Measurements from ENCODE around the gene PLK2. TPM values are rescaled to one million over a fixed set of nuclear protein-coding genes. Genes with fewer than 3 reads are reported as not detected.

PLK2 gene
- polyA plus RNA-seq, 3 donors = 3.4 to 17.0 (median 4.5) TPM

DNA sequence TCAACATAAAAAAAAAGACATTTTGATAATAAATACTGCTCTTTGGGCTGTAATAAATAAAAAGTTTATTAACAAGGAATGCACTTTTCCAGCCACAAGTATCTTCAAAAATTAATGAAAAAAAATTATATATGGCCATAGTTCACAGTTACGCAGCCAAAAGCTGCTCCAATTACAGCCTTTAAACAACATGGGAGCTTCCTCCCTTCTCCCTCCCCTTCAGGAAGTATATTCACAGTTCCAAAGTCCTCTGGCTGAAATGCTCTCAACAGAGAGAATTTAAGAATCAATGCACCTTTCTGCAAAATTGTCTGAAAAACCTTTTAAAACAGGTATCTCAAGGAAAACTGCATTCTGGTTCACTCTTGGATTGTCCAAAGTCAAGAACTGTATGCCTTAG lies 5.9 kb downstream of the PLK2 start:
- H3K4me2 ChIP-seq (replicated peaks; ENCODE audit: extremely low read depth, low read length, poor library complexity, severe bottlenecking) = no peak overlapping the region
- H3K27ac ChIP-seq (ENCODE audit: low read depth in 1 of 2, low read length in 2 of 2) = no peak overlapping the region
- H3K9ac ChIP-seq (ENCODE audit: insufficient read depth, low read length, poor library complexity, severe bottlenecking) = no peak overlapping the region

DNA sequence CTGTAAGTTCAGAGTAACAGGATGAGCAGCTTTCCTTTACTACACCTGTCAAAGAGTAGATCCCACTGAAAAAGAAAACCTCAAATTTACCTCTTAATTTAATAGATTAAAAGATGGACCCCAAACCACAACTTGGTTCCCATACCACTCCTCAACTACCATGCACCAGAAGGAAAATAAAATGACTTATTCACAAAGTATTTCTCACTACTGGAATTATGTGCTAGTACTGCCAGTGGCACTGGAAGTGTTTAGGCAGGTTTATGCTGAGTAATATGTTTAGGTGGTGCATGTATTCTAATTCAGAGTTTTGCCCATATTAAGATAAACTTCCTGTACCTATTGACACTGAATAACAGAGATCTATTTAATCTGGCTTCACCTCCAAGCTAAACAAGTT lies 6.6 kb downstream of the PLK2 start:
- Histone ChIP-seq H3K79me2 (ENCODE audit: insufficient read depth, low read length) (no peaks in the 10 kb centered on the region), H3K27ac (ENCODE audit: low read depth in 1 of 2, low read length in 2 of 2) (no peak overlapping the region), H4K20me1 (ENCODE audit: insufficient read depth, low read length) (no peaks in the 10 kb centered on the region), H3K4me1 (ENCODE audit: control insufficient read depth in 1 of 2, insufficient read depth in 2 of 2, low read length in 2 of 2) (peaks cover 0 to 11% of the 10 kb centered on the region in 2 donors), H3K36me3 (replicated peaks in 1 of 2; ENCODE audit: control insufficient read depth in 1 of 2, insufficient read depth in 2 of 2, low read length in 2 of 2) (peaks cover 0 to 10% of the 10 kb centered on the region in 2 donors), H3K4me2 (replicated peaks; ENCODE audit: extremely low read depth, low read length, poor library complexity, severe bottlenecking) (no peak overlapping the region), H3K9ac (ENCODE audit: insufficient read depth, low read length, poor library complexity, severe bottlenecking) (no peak overlapping the region), H3K4me3 (replicated peaks in 1 of 3; ENCODE audit: low read depth in 2 of 3, low read length in 3 of 3) (no peak overlapping the region), H3K27me3 (ENCODE audit: control insufficient read depth in 2 of 2, insufficient read depth in 2 of 2, low read length in 2 of 2) (peaks cover 0 to 3% of the 10 kb centered on the region in 2 donors), H2AFZ (ENCODE audit: insufficient read depth, low read depth, low read length, poor library complexity, severe bottlenecking) (no peak overlapping the region), H3K9me3 (replicated peaks in 1 of 2; ENCODE audit: control insufficient read depth in 1 of 2, insufficient read depth in 1 of 2, low read length in 2 of 2) (no peaks in the 10 kb centered on the region)
- Mint-ChIP-seq H3K27me3 (ENCODE audit: low read depth in 3 of 3) (peaks cover 4 to 5% (median 4%) of the 10 kb centered on the region in 3 donors), H3K4me1 (peaks cover 9% of the 10 kb centered on the region), H3K27ac (no peak overlapping the region), H3K9me3 (no peaks in the 10 kb centered on the region), H3K4me3 (no peak overlapping the region), H3K36me3 (peaks cover 10 to 16% of the 10 kb centered on the region in 2 donors)
- intact Hi-C loops (cut with micrococcal nuclease) = no loop called here
- TF ChIP-seq, protein P1, sequence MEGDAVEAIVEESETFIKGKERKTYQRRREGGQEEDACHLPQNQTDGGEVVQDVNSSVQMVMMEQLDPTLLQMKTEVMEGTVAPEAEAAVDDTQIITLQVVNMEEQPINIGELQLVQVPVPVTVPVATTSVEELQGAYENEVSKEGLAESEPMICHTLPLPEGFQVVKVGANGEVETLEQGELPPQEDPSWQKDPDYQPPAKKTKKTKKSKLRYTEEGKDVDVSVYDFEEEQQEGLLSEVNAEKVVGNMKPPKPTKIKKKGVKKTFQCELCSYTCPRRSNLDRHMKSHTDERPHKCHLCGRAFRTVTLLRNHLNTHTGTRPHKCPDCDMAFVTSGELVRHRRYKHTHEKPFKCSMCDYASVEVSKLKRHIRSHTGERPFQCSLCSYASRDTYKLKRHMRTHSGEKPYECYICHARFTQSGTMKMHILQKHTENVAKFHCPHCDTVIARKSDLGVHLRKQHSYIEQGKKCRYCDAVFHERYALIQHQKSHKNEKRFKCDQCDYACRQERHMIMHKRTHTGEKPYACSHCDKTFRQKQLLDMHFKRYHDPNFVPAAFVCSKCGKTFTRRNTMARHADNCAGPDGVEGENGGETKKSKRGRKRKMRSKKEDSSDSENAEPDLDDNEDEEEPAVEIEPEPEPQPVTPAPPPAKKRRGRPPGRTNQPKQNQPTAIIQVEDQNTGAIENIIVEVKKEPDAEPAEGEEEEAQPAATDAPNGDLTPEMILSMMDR (IDR thresholded peaks at IDR 0.05) = no peak
- DNase-seq = no peak

More for the DNA sequence above, 5.9 kb downstream of the PLK2 start:
- Mint-ChIP-seq H3K36me3 (peaks cover 10 to 16% of the 10 kb centered on the region in 2 donors), H3K27ac (no peak overlapping the region), H3K4me1 (peaks cover 15% of the 10 kb centered on the region), H3K4me3 (no peak overlapping the region), H3K9me3 (peaks cover 0 to 2% (median 0%) of the 10 kb centered on the region in 7 donors), H3K27me3 (ENCODE audit: low read depth in 3 of 3) (peaks cover 9 to 11% (median 9%) of the 10 kb centered on the region in 3 donors)
- Histone ChIP-seq H3K27me3 (ENCODE audit: control insufficient read depth in 2 of 2, insufficient read depth in 2 of 2, low read length in 2 of 2) (peaks cover 5 to 10% of the 10 kb centered on the region in 2 donors), H3K79me2 (ENCODE audit: insufficient read depth, low read length) (no peaks in the 10 kb centered on the region), H3K4me3 (replicated peaks in 1 of 3; ENCODE audit: low read depth in 2 of 3, low read length in 3 of 3) (no peak overlapping the region), H4K20me1 (ENCODE audit: insufficient read depth, low read length) (no peaks in the 10 kb centered on the region), H3K36me3 (replicated peaks in 1 of 2; ENCODE audit: control insufficient read depth in 1 of 2, insufficient read depth in 2 of 2, low read length in 2 of 2) (peaks cover 0 to 10% of the 10 kb centered on the region in 2 donors), H3K9me3 (replicated peaks in 1 of 2; ENCODE audit: control insufficient read depth in 1 of 2, insufficient read depth in 1 of 2, low read length in 2 of 2) (no peaks in the 10 kb centered on the region), H3K4me1 (ENCODE audit: control insufficient read depth in 1 of 2, insufficient read depth in 2 of 2, low read length in 2 of 2) (peaks cover 5 to 17% of the 10 kb centered on the region in 2 donors), H2AFZ (ENCODE audit: insufficient read depth, low read depth, low read length, poor library complexity, severe bottlenecking) (no peak overlapping the region)
- no peak for DNase-seq
- no CpG with 5 or more reads among the region's 1 CpG for WGBS (ENCODE audit: insufficient coverage)
- intact Hi-C loops (cut with micrococcal nuclease) = no loop called here
- TF ChIP-seq, protein P1 (IDR thresholded peaks at IDR 0.05) = no peak

Measured in CD14-positive monocyte (primary cell).